ENCODE measurements around the gene FRAS1.
"Not testable (repeated sequence)": the region's sequence is repeated elsewhere in the genome, so short reads cannot be mapped to it uniquely, and the experiment has no call there.

The FRAS1 gene

DNA sequence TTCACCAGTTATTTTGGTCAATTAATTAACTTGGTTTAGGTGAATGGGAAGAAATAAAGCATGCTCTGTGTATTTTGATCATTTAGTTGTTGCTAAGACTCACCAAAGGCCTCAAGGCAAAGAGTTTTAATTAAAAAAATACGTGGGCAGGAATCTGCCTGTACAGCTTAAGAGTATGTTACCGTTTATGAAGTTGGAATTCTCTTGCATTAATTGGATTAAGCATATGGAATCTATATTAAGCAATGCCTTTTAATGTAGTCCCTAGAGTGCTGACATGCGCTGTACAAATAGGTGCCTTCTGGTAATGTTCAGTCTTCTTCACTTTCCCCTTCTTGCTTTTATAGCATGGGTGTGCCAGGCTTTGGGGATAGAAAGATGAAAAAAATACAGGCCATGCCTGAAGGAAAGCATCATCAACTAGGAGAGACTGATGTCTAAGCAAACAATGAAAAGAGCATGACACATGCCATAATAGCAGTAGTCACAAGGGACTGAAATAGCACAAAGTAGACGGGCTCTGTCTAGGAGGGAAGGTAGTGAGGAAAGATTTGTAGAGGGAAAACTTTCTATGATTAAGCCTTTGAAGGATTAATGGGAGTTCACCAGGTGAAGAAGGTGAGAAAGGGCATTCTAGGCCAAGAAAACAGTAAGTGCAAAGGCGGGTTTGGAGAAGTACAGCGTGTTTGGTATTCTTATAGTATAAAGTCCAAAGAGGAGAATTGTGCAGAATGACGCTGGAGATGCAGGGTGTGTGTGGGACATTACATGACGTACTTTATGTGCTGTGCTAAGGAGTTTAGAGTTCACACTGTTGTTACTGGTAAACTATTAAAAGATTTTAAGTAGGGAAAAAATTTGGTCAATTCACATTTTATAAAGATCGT lies 268.4 kb downstream of the FRAS1 start:
- DNase-seq (ENCODE audit: low read depth in 2 of 2): no peak

DNA sequence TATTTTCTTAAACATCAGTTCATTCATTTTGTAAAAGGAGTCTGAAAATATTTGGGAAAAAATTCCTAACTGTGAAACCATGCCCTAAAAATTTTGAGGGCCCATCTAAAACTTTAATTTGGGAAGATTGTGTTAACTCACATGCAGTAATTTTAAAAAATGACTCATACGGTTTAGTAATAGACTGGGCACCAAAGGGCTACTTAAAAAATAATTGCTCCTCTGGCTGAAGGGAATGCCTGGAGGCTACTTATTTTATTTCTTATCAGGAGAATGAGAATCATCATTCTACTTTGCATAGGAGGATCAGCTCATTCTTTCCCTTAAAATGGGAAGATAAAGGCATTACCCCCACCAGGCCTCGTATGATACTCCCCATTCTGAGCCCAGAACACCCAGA lies 271.5 kb downstream of the FRAS1 start:
- not testable (repeated sequence) for DNase-seq (ENCODE audit: low read depth in 2 of 2)

DNA sequence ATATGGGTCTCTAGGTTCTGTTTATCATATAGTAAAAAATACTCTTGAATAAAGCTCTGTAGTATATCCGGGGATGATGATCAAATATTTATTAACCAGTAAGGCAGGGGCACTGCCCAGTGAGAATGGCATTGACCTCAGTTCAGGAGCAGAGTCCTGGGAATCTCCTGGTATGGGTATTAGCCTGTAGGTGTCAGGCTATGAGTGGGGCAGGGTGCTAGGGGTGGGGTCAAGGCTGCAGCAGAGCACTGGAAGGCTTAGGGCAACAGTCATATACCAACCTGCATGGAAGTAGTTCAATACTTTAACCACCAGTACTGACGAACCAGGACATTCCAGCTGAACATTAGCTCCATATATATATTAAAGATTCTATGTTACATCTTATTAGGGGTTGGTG lies 274.1 kb downstream of the FRAS1 start:
- DNase-seq (ENCODE audit: low read depth in 2 of 2): no peak

DNA sequence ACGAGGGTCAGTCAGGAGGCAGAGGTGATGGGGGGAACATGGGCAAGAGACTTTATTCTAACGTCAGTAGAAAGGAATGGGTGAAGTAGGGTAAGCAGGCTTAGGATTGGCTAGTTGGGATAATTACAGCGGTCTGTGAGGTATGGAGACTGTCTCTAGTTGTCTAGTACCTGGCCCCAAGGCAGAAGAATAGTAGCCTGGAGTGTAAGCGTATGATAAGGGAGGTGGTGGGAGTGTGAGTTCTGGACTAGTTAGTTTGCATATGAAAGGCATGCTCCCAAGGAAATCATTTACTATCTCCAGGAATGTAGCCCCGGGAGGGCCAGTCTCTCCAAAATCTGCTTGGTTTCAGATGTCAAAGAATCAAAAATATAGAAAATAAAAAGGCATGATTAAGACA lies 274.8 kb downstream of the FRAS1 start:
- DNase-seq (ENCODE audit: low read depth in 2 of 2): no peak

DNA sequence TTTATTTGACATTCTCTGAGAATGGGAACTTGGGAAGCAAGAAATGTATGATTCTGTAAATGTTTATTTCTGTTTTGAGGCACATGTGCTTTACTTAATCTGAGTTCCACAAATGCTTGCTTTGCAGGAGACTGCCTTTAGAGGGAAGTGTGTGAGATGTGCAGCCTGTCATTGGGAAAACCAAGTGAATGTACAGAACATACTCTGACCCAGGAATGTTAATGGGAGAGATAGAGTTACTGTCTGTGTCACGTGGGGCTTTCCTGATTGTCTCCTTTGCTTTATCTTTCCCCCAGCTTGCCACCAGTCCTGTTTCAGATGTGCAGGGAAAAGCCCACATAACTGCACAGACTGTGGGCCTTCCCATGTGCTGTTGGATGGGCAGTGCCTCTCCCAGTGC lies 275.9 kb downstream of the FRAS1 start:
- no peak for DNase-seq (ENCODE audit: low read depth in 2 of 2)

DNA sequence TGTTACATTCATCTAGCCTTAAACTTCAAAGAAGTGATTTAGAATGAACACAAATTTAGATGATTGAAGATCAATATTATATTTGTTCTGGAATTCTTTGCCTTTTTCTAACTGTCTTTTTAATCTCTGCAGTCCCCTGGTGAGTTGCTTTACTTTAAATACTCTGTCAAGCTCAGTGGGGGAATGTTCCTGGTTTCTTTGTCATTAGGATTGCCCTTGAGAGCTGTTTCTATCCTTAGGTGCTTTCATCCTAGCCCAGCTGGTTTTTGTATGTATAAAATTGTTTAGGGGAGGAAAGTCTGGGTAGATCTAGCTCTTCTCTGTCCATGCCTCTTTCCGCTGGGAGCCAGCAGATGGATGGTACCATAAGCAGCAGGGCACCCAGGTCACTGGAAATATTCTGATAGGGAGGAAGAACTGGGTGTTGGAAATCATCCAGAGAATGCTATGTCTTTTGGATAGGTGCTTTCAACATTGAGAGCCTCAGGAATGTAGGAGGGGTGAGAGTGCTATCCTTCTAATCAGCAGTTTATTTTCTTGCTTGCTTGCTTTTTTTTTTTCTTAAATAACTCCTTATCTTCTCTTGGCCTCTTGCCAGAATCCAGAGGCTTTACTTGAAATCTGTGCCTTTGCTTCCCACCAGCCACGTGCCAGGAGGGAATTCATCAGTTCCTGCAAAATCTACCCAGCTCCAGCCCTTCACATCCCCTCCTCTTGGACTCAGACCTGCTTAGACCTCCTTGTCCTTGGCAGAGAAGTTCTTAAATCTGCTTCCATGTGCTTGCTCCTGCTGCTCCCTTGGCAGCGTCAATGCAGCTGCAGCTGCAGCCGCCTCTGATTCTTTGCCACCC lies 279.2 kb downstream of the FRAS1 start:
- no peak for DNase-seq (ENCODE audit: low read depth in 2 of 2)

DNA sequence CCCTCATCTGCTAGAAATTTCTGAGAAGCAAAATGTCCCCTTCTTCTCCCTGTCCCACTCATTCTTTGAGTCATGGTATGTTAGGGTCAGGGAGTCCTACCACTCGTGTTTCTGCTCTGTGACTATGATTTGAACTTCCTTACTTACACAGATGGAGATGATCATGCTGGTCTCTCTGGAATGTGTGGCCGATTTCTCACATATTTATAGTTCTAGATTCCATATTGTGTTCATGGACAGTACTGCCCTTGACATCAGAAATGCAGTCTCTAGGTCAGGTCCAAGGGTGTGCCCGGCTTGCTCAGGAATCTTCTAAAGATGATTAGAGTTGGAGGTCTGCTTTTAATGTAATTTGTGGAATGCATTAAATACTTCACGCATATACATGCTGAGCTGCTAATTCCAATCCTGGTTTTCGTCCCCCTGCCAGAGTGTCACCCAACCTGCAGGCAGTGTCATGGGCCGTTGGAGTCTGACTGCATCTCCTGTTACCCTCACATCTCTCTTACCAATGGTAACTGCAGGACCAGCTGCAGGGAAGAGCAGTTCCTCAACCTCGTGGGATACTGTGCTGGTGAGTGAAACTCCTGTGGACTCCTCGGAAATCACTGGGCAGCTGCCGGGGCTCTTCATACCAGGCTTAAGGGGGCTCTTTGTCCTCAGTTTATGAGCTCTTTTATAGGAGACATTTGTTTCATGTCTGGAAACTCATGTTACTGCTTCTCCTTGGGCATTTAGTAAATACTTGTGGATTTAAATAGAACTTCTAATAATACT lies 280.3 kb downstream of the FRAS1 start:
- no peak for DNase-seq (ENCODE audit: low read depth in 2 of 2)

DNA sequence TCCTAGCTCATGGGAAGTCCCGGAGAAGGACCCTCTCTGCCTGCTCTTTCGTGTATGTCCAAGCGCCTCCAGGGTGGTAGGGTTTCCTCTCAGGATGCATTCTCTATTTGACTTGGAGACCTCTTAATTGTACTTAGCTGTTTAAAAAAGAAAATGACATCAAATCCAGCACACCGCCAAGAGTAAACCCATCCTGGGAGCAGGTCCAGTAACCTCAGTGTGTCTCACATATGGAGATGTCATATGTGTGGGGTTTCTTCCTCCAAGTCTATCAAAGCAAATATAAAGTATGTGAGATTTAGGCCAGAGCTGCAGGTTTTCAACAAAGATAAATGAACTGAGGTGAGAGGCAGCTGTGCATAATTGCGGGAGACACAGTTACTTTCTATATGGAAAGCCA lies 285.0 kb downstream of the FRAS1 start:
- DNase-seq (ENCODE audit: low read depth in 2 of 2): no peak

DNA sequence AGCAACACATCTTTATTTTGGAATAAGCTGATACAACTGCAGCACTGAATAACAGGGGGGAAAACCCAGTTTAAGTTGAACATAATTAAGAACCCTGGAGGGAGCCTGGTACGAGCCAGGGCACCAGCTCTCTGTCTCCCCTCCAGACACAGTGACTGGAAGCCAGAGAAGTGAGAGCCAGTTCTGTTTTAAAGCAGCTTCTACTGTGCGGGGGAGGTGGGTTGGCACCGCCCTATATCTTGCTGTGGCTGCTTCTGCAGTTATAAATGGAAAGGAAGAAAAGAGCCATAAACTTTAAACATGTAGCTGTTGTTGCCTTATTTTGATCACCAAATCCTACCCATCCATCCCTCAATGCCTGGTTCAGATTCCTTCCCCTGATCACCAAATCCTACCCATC lies 286.6 kb downstream of the FRAS1 start:
- no peak for DNase-seq (ENCODE audit: low read depth in 2 of 2)

DNA sequence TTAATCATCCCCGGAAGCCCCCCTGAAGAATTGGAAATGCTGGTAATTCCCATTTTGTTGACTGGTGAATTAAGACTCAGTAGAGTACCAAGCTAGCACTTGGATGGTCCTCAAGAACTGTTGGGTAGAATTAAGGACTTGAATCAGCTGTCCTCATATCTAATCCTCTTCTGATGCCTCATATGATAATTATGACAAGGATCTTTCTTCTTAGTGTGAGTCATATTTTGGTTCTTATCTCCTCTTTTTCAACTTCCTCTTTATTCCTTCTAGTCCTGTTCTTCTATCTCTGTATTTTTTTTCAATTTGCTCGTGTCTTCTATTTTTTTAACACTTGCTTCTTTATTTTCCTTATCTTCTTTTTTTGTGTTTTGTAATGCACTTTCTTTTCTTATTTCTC lies 288.1 kb downstream of the FRAS1 start:
- no peak for DNase-seq (ENCODE audit: low read depth in 2 of 2)

DNA sequence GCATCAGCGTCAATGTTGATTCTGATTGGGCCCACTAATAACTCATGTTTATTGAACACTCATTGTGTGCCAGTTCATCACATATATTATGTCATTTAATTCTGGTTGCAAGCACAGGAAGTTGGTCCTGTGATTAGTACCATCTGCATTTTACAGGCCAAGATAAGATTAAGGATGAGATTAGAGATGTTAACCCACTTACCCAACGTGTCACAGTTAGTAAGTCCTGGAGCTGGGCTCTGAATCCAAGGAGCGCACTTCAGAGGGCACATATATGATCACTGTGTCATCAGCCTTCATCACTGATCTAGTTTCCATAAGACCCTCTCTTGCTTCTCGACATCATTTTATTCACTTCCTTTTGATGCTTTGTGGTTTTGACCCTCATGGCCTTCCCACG lies 289.1 kb downstream of the FRAS1 start:
- DNase-seq (ENCODE audit: low read depth in 2 of 2): no peak

DNA sequence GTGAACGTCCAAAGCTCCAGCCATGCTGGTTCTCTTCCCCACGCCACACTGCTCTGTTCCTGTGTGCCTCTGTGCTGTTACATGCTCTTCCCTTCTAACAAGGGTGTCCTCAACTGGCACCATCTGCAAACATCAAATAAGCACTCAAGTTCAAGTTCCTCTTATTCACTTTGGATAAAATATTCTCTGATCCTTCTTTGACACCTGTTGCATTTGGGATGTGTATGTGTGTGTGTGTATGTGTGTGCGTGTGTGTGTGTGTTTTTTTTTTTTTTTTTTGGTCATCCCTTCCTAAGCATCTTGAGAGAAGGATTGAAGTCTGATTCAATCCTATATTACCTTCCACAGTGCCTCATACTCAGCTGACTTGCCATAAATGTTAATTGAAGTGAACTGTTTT lies 290.4 kb downstream of the FRAS1 start:
- no peak for DNase-seq (ENCODE audit: low read depth in 2 of 2)

DNA sequence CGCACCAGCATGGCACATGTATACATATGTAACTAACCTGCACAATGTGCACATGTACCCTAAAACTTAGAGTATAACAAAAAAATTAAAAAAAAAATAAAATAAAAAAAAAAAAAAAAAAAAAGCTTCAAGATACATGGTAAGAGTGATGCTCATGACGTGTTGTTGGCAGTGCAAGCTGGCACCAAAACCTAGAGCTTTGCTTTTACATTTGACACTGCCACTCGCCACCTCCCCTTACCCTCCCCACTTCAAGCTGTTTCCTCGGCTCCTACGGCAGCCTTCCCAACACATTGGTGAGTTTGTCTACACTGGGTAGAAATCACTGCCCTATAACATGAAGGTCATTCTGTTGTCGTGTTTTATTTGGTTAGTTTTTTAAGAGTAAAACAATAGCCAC lies 296.8 kb downstream of the FRAS1 start:
- no peak for DNase-seq (ENCODE audit: low read depth in 2 of 2)

DNA sequence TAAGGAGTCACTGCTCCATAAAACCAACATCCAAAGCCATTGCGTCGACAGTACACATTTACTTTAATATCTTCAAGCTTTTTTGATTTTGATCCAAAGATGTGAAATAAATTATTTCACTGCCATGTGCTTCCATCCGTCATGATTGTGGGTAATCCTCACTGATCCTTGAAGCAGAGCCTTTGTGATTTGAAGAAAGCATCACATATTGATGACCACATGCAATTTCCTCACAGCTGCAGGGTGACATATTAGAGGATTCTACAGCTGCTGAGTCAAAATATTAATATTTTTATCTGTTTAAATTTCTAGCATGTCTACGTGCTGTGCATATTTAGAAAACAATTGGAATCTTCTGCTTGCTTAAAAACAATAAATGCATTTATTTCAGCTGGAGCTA lies 297.7 kb downstream of the FRAS1 start:
- DNase-seq (ENCODE audit: low read depth in 2 of 2): no peak

DNA sequence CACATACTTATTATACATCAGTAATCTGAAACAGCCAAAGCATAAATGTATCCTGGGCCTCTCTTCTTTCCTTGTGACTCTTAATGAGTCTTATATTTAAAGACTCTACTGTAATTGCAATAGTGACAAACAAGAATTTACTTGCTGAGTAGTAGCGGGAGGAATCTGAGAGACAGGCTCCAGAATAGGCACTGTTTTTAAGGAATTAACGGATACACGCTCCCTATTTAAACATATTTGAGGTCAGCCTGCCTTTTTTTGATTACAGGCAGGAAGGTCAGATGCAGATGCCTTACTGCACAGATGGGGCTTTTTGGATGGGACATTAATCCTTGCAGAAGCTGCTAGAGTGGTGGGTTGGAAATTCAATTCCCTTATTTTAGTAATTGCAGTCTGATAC lies 298.2 kb downstream of the FRAS1 start:
- DNase-seq (ENCODE audit: low read depth in 2 of 2): no peak

DNA sequence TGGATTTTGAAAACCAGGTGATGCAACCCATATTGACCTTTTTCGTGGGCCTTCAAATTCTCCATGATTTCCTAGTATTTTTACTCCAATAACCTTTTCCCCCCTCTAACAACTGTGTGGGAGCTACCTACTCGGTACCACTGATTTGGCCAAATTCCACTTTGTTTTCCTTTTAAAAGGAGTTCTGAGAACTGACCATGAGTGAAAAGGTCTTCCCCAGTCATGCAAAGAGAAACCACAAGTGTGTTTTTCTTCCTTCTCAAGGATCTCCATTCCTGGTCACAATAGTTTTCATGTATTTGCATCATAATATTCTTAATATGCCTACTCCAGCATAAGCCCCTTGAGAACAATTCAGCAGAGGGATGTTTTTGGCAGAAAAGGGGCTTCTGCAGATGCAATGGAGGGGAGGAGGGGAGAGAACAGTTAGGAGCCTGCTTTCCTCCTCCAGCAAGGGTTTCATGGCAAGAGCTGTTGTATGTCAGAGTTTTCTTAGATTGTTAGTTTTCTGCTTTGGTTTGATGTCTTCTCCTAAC lies 299.2 kb downstream of the FRAS1 start:
- no peak for DNase-seq (ENCODE audit: low read depth in 2 of 2)

DNA sequence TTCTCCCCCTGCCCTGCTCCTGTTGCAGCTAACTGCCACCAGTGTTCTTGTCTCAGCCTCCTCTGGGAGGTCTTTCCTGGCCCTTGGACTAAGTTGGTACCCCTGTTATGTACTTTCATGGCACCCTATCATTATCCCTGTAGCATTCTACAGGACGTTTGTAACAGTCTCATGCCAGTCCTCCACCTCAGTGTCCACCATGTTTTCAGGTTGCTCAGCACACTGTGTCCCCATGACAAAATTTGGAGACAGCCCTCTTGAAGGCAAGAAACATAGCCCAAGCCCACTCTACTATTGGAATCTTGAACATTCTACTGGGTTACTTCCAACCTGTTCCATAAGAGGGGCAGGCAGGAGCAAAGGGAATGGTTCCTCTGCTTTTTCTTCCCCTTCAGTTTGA lies 300.0 kb downstream of the FRAS1 start:
- DNase-seq (ENCODE audit: low read depth in 2 of 2): no peak

DNA sequence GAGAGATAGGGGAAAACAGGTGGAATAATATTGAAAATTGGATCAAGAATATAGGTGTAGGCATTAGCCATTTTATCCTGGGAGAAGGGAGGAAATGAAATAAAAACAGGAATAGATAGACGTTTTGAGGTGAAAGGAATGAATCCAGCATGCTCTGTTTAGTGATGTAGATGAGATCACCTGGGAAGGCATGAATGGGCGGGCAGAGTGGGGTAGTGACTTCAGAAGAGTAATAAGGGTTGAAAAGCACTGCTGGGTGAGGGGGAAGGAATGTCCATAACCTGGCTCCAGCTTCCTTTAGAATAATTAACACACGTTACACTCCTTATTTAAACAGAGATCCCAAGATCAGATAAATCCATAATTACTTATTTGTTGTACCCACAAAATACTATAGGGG lies 303.3 kb downstream of the FRAS1 start:
- DNase-seq (ENCODE audit: low read depth in 2 of 2): no peak

DNA sequence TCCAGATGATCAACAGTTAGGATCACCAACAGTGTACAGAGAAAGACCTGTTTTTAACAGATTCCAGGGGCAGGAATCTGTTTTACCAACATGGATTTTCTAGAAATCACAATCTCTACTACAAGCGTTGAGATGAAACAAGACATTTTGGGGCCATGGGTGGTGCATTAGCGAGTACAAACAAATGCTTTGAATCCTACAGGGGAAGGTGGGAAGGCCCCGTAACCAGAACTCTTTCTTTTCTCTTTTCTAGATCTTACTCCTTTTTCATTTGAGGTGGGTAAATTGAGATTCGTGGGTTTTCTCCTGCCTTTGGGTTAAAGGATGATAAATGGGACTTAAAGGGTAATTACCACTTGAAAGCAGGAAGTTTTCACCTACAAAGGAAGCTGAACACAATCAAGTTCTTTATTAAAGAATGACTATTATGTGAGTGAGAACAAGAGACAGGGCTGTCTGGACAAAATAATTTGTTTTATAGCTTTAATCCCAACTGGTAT lies 304.5 kb downstream of the FRAS1 start:
- no peak for DNase-seq (ENCODE audit: low read depth in 2 of 2)

DNA sequence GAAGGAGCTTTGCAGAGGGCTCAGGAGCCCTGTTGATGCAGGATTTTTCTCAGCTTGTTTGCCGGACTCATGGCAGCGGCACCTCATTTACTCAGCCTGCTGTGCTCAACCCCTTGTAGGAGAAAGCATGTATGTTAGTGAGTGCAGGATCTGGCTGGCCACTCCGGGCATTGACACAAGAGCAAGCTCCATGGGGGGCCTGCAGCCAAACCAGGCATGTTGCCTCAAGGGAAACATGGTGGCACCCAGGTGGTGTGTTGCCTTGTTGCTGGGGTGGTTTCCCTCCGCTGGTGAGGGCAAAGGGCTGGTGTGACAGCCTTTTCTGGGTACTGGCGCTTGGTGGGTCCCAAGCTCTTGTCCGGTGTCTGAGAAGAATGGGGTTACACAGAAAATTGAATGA lies 305.2 kb downstream of the FRAS1 start:
- DNase-seq (ENCODE audit: low read depth in 2 of 2): no peak

DNA sequence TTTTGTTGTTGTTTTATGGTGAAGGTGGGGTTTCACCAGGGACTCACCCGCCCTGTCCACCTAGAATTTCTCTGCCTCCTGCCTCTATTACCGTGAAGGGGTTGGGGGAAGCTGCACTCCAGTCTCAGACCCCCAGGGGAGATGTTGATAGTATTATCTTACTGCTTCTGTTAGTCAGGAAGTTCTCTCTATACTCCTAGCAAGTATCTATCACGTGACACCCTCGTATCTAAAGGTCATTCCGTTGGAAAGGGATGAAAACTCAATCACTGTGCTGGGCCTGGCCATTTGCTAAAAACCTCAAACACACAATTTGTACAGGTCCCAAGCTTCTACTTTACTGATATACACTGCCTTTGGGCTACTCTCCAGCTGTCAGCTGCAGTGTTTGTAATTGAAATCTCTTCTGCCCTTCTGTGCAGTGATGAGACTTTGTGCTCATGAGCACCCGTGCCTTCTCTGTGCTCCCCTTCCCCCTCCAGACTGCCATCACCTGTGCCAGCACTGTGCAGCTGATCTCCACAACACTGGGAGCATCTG lies 306.0 kb downstream of the FRAS1 start:
- DNase-seq (ENCODE audit: low read depth in 2 of 2): no peak

DNA sequence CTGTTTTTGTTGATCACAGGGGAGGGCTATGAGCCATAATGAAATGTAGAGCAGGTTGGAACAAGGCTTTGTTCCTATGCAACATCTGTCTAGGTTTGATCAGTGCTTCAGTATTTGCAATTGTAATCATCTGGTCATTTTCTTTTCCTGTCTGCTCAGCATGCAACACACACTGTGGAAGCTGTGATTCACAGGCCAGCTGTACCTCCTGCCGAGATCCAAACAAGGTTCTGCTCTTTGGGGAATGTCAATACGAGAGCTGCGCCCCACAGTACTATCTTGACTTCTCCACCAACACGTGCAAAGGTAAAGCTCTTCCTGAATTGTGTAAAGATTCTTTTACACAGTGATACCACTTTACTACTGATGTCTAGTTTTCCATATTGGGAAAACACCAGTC lies 312.6 kb downstream of the FRAS1 start:
- no peak for DNase-seq (ENCODE audit: low read depth in 2 of 2)

All from stimulated activated CD4-positive, alpha-beta T cell treated with anti-CD3 and anti-CD28 coated beads, Interleukin-1b, Interleukin-23, amount 100 ng/mL, for 4 hours (primary cell).